Transverse colon (tissue), 3 donors: ENCODE results near the gene PRKCA.

ENCODE experiments used
- CTCF ChIP-seq, 5 experiments: fragments of 200-600 bp in 3 of 5; fragments of 450-650 bp in 2 of 5; sonication (generic) in 3 of 5; IDR thresholded peaks; 1 replicate in 2 of 5; 2 replicates in 3 of 5; pipeline ENCODE4 v1.5.1; 2016 to 2017; ENCODE audit warnings: antibody characterized with exemption in 5 of 5, inconsistent platforms in 3 of 5, mild to moderate bottlenecking in 2 of 5, moderate library complexity in 1 of 5
- EP300 ChIP-seq: sonication (generic); formaldehyde crosslinking; IDR thresholded peaks from one replicate; pipeline ENCODE4 v1.6.1; 2017; ENCODE audit warnings: antibody characterized with exemption, low read depth

GRCh38 chr17:66743511-66743910, 441.1 kb downstream of the PRKCA start:
- TF ChIP-seq CTCF (IDR thresholded peaks at IDR 0.05) (no peak), EP300 (no peak)
